Keratinocyte (primary cell): Measurements from ENCODE around the gene RNF26. TPM values are rescaled to one million over a fixed set of nuclear protein-coding genes. Genes with fewer than 3 reads are reported as not detected.

Source experiments
- DNase-seq: peaks from one replicate; pipeline ENCODE4 v3.0.0-alpha.2; 2011; ENCODE audit warnings: low read depth, missing footprints, low spot score
- FAIRE-seq: peaks from 2 replicates; lab custom pipeline; 2011; peaks lifted over from hg19 to GRCh38; lab: Jason Lieb, UNC
- H2AFZ ChIP-seq: 2 replicates; pipeline ENCODE4 v1.6.0; 2012; ENCODE audit warnings: low read length, control low read depth, inconsistent platforms; ENCODE audit not compliant: control insufficient read depth
- H3K27ac ChIP-seq: 2 replicates; pipeline ENCODE4 v1.5.1; 2011; ENCODE audit warnings: low read length; ENCODE audit not compliant: control insufficient read depth, insufficient read depth
- H3K27me3 ChIP-seq: 3 replicates; pipeline ENCODE4 v1.6.0; 2011; ENCODE audit warnings: low read length; ENCODE audit not compliant: control insufficient read depth, insufficient read depth; ENCODE audit errors: extremely low read depth
- H3K36me3 ChIP-seq, 2 experiments: 2 replicates in 1 of 2; 3 replicates in 1 of 2; pipeline ENCODE4 v1.5.1; 2011; ENCODE audit warnings: low read length in 2 of 2, mild to moderate bottlenecking in 1 of 2; ENCODE audit not compliant: control insufficient read depth in 2 of 2, insufficient read depth in 2 of 2; ENCODE audit errors: extremely low read depth in 1 of 2
- H3K4me1 ChIP-seq: 3 replicates; pipeline ENCODE4 v1.5.1; 2011; ENCODE audit warnings: low read length; ENCODE audit not compliant: control insufficient read depth, insufficient read depth; ENCODE audit errors: extremely low read depth
- H3K4me2 ChIP-seq: 3 replicates; pipeline ENCODE4 v1.6.0; 2011; ENCODE audit warnings: low read depth, low read length; ENCODE audit not compliant: control insufficient read depth, insufficient read depth; ENCODE audit errors: extremely low read depth
- H3K4me3 ChIP-seq, 3 experiments: fragments of 200-600 bp in 1 of 3; sonication (generic) in 1 of 3; 2 replicates in 2 of 3; 3 replicates in 1 of 3; pipeline ENCODE4 v1.5.1; 2011 to 2016; ENCODE audit warnings: low read length in 3 of 3, mild to moderate bottlenecking in 3 of 3, control low read depth in 2 of 3, inconsistent platforms in 1 of 3, low read depth in 1 of 3, mixed read lengths in 1 of 3, mixed run types in 1 of 3, moderate library complexity in 1 of 3; ENCODE audit not compliant: control insufficient read depth in 2 of 3, insufficient read depth in 2 of 3; ENCODE audit errors: extremely low read depth in 1 of 3
- H3K79me2 ChIP-seq: 2 replicates; pipeline ENCODE4 v1.6.0; 2012; ENCODE audit warnings: low read length; ENCODE audit not compliant: control insufficient read depth, insufficient read depth
- H3K9ac ChIP-seq: 3 replicates; pipeline ENCODE4 v1.6.0; 2011; ENCODE audit warnings: low read length; ENCODE audit not compliant: control insufficient read depth, insufficient read depth; ENCODE audit errors: extremely low read depth
- H3K9me1 ChIP-seq: 3 replicates; pipeline ENCODE4 v1.6.0; 2011; ENCODE audit warnings: low read length; ENCODE audit not compliant: control insufficient read depth, insufficient read depth; ENCODE audit errors: extremely low read depth
- H3K9me3 ChIP-seq: 2 replicates; pipeline ENCODE4 v1.5.1; 2012; ENCODE audit warnings: low read depth, low read length; ENCODE audit not compliant: control insufficient read depth
- H4K20me1 ChIP-seq: 3 replicates; pipeline ENCODE4 v1.6.0; 2011; ENCODE audit warnings: low read length; ENCODE audit not compliant: control insufficient read depth, insufficient read depth; ENCODE audit errors: extremely low read depth
- EZH2 ChIP-seq: IDR thresholded peaks from one replicate; pipeline ENCODE4 v1.6.1; 2012; ENCODE audit warnings: inconsistent platforms, mild to moderate bottlenecking, low read length, moderate library complexity
- dilution Hi-C: fragments of 300-500 bp; cut with MboI; formaldehyde crosslinking; loops from one replicate; pipeline ENCODE4 v1.7.0; 2020; ENCODE audit warnings: low sequenced_read_pairs; ENCODE audit not compliant: extremely low pct_ligation_motif_present
- polyA plus RNA-seq, 5 experiments: library from polyadenylated mRNA; depleted of rRNA in 3 of 5; stranded (reverse) in 3 of 5; stranded (forward) in 1 of 5; unstranded in 1 of 5; fragments of >200 nt; gene quantifications; 1 replicate in 1 of 5; 2 replicates in 3 of 5; 3 replicates in 1 of 5; pipeline versions ENCODE4 v1.2.1 to v1.2.3, GENCODE V29; 2011 to 2012; ENCODE audit warnings: missing spikeins in 2 of 5, low read depth in 1 of 5, low replicate concordance in 1 of 5
- TF ChIP-seq, protein P1 (sequence below), 3 experiments: IDR thresholded peaks in 1 of 3; conservative IDR thresholded peaks in 1 of 3; optimal IDR thresholded peaks in 1 of 3; 2 replicates in 2 of 3; 3 replicates in 1 of 3; pipeline versions ENCODE3 to v1.5.1; 2011; ENCODE audit warnings: low read length in 3 of 3, mild to moderate bottlenecking in 3 of 3, moderate library complexity in 2 of 3, control low read depth in 1 of 3, inconsistent platforms in 1 of 3; ENCODE audit not compliant: insufficient read depth in 2 of 3; ENCODE audit errors: extremely low read depth in 1 of 3

The RNF26 gene
- polyA plus RNA-seq, 1 donor (not counting 4 experiments of a cell fraction or from before 2014, with no cell fraction given) = 13.2 TPM

DNA sequence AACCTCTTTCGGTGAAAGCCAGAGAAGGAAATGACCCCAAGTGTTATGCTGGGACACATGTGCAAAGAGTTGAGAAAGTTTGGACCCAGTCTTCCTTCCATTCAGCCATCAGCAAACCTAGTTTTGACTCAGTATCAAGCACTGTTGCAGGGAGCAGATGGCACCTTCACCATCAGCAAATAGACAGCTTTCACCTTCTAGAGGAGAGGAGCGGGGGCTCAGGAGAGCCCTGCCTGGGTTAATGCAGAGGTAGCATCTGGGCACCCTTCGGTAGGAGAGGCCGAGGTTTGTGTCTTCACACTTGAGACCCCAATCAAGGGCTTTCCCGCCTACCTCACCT, 28.4 kb downstream of the RNF26 start:
- H3K79me2 ChIP-seq = no peaks in the 10 kb centered on the region
- TF ChIP-seq, protein P1, sequence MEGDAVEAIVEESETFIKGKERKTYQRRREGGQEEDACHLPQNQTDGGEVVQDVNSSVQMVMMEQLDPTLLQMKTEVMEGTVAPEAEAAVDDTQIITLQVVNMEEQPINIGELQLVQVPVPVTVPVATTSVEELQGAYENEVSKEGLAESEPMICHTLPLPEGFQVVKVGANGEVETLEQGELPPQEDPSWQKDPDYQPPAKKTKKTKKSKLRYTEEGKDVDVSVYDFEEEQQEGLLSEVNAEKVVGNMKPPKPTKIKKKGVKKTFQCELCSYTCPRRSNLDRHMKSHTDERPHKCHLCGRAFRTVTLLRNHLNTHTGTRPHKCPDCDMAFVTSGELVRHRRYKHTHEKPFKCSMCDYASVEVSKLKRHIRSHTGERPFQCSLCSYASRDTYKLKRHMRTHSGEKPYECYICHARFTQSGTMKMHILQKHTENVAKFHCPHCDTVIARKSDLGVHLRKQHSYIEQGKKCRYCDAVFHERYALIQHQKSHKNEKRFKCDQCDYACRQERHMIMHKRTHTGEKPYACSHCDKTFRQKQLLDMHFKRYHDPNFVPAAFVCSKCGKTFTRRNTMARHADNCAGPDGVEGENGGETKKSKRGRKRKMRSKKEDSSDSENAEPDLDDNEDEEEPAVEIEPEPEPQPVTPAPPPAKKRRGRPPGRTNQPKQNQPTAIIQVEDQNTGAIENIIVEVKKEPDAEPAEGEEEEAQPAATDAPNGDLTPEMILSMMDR (optimal IDR thresholded peaks at IDR 0.05 in 1 of 3, IDR thresholded peaks at IDR 0.05 in 1 of 3, conservative IDR thresholded peaks at IDR 0.05 in 1 of 3; ENCODE audit: extremely low read depth in 1 of 3, insufficient read depth in 2 of 3, low read length in 3 of 3) = no peak
- TF ChIP-seq EZH2 = no peak
- H3K36me3 ChIP-seq = no peaks in the 10 kb centered on the region
- no peaks in the 10 kb centered on the region for H3K9me1 ChIP-seq
- H2AFZ ChIP-seq = no peak overlapping the region
- no peak for FAIRE-seq
- no peak overlapping the region for H3K4me2 ChIP-seq
- no peak overlapping the region for H3K4me3 ChIP-seq
- peaks cover 24% of the 10 kb centered on the region for H3K27me3 ChIP-seq
- no peaks in the 10 kb centered on the region for H4K20me1 ChIP-seq
- H3K4me1 ChIP-seq = peaks cover 26% of the 10 kb centered on the region
- dilution Hi-C loops = no loop called here
- no peak overlapping the region for H3K9ac ChIP-seq
- no peak for DNase-seq
- H3K27ac ChIP-seq = no peak overlapping the region
- no peaks in the 10 kb centered on the region for H3K9me3 ChIP-seq

DNA sequence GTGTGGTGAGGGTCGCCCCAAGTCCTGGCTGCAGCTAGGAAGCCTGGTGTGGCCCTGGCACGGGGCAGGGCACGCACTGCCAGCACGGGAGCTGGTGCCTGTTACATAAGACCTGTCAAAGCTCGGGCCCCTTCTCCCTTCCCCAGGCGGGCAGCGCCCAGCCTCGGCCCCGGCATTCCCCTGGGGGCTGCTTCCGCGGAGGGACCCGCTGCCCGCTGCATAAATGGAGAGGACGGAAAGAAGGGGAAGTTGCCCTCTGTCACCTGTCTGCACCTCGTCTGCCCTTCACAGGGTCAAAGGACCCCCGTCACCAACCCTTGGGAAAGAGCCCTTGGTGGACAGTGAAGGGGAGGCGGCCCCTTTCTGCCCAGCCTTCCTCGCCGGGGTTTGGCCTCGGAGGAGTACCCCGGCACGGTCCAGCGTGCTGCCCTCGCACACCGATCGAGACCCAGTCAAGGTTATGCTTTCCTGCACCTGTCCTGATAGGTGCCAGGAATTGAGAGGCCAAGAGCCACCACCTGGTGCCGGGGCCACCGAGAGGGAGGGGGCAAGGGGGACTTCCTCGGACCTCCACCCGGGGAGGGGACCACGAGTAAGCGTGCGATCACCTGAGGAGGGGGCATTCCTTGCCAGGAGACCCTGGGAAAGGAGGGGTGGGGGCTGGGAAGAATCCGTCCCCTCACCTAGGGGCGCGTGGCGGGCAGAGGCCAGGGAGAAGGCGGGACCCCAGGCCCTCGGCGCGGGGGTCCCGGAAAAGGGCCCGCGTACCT, 28.9 kb downstream of the RNF26 start:
- Histone ChIP-seq H3K9me1 (no peaks in the 10 kb centered on the region), H3K9ac (no peak overlapping the region), H3K9me3 (no peaks in the 10 kb centered on the region), H3K27ac (no peak overlapping the region), H2AFZ (no peak overlapping the region), H3K36me3 (no peaks in the 10 kb centered on the region), H3K4me3 (peak overlapping the region in 1 of 3 experiments; percentile 23), H3K79me2 (no peaks in the 10 kb centered on the region), H3K27me3 (peaks cover 24% of the 10 kb centered on the region), H4K20me1 (no peaks in the 10 kb centered on the region), H3K4me2 (no peak overlapping the region), H3K4me1 (peaks cover 26% of the 10 kb centered on the region)
- no peak for FAIRE-seq
- dilution Hi-C loops = no loop called here
- DNase-seq = no peak
- TF ChIP-seq EZH2 = no peak
- TF ChIP-seq, protein P1 (optimal IDR thresholded peaks at IDR 0.05 in 1 of 3, IDR thresholded peaks at IDR 0.05 in 1 of 3, conservative IDR thresholded peaks at IDR 0.05 in 1 of 3; ENCODE audit: extremely low read depth in 1 of 3, insufficient read depth in 2 of 3, low read length in 3 of 3) = no peak
